Endothelial cell of umbilical vein (primary cell): ENCODE measurements around the gene EFNA5. TPM values are rescaled to one million over a fixed set of nuclear protein-coding genes. Genes with fewer than 3 reads are reported as not detected.

Experiments used
- BruUV-seq: library from RNA; stranded (reverse); fragments of 400-500 nt; replicated peaks from 2 replicates; lab custom pipeline; 2021; lab: Mats Ljungman, UMichigan
- CTCF ChIA-PET: fragments of 300-600, 350-600 bp; sonication (Branson Sonifier 250); formaldehyde crosslinking; loops from one replicate; lab custom pipeline; 2021; ENCODE audit warnings: antibody characterized with exemption, inconsistent platforms; lab: Charles Lee
- POLR2A ChIA-PET: fragments of 300-600, 350-600 bp; sonication (Branson Sonifier 250); formaldehyde crosslinking; loops from one replicate; lab custom pipeline; 2021; ENCODE audit warnings: antibody characterized with exemption, inconsistent platforms; lab: Charles Lee
- DNase-seq: peaks from one replicate; pipeline ENCODE4 v3.0.0-alpha.2; 2011; ENCODE audit warnings: low read depth, low spot score
- FAIRE-seq: peaks from 2 replicates; lab custom pipeline; 2011; peaks lifted over from hg19 to GRCh38; lab: Jason Lieb, UNC
- H2AFZ ChIP-seq: 2 replicates; pipeline ENCODE4 v1.6.0; 2012; ENCODE audit warnings: low read depth, low read length, control low read depth, inconsistent platforms
- H3K27ac ChIP-seq: 2 replicates; pipeline ENCODE4 v1.5.1; 2011; ENCODE audit warnings: low read depth, mild to moderate bottlenecking, control low read depth, low read length, moderate library complexity; ENCODE audit not compliant: insufficient read depth
- H3K27me3 ChIP-seq, 2 experiments: 2 replicates each; pipeline versions ENCODE4 v1.6.0 to v1.6.1; 2011; ENCODE audit warnings: low read length in 2 of 2, mixed read lengths in 1 of 2; ENCODE audit not compliant: control insufficient read depth in 2 of 2, insufficient read depth in 2 of 2
- H3K36me3 ChIP-seq, 2 experiments: 2 replicates in 1 of 2; 3 replicates in 1 of 2; pipeline ENCODE4 v1.5.1; 2011; ENCODE audit warnings: low read length in 2 of 2, mild to moderate bottlenecking in 1 of 2, moderate library complexity in 1 of 2; ENCODE audit not compliant: control insufficient read depth in 2 of 2, insufficient read depth in 2 of 2; ENCODE audit errors: extremely low read depth in 1 of 2
- H3K4me1 ChIP-seq: 3 replicates; pipeline ENCODE4 v1.5.1; 2011; ENCODE audit warnings: mild to moderate bottlenecking, low read length; ENCODE audit not compliant: control insufficient read depth, insufficient read depth; ENCODE audit errors: extremely low read depth
- H3K4me2 ChIP-seq: 2 replicates; pipeline ENCODE4 v1.6.1; 2011; ENCODE audit warnings: low read length, control low read depth, mixed read lengths; ENCODE audit not compliant: insufficient read depth
- H3K4me3 ChIP-seq, 3 experiments: fragments of 200-600 bp in 1 of 3; sonication (generic), shearing (Covaris generic) in 1 of 3; replicated peaks in 1 of 3; 2 replicates each; pipeline ENCODE4 v1.5.1; 2011 to 2016; ENCODE audit warnings: control low read depth in 3 of 3, low read length in 3 of 3, mild to moderate bottlenecking in 2 of 3, inconsistent platforms in 1 of 3, low read depth in 1 of 3, moderate library complexity in 1 of 3; ENCODE audit not compliant: insufficient read depth in 1 of 3
- H3K79me2 ChIP-seq: 2 replicates; pipeline ENCODE4 v1.6.0; 2012; ENCODE audit warnings: low read length, inconsistent platforms; ENCODE audit not compliant: control insufficient read depth, insufficient read depth
- H3K9ac ChIP-seq: replicated peaks from 2 replicates; pipeline ENCODE3; 2011; ENCODE audit warnings: low read length, control low read depth; ENCODE audit not compliant: insufficient read depth; ENCODE audit errors: extremely low read depth
- H3K9me1 ChIP-seq: replicated peaks from 3 replicates; pipeline ENCODE4 v1.6.0; 2011; ENCODE audit warnings: mild to moderate bottlenecking, low read length; ENCODE audit not compliant: control insufficient read depth, insufficient read depth; ENCODE audit errors: extremely low read depth
- H3K9me3 ChIP-seq: replicated peaks from 2 replicates; pipeline ENCODE4 v1.5.1; 2012; ENCODE audit warnings: low read length, inconsistent platforms; ENCODE audit not compliant: control insufficient read depth, insufficient read depth
- H4K20me1 ChIP-seq: replicated peaks from 2 replicates; pipeline ENCODE3; 2011; ENCODE audit warnings: mild to moderate bottlenecking, low read length; ENCODE audit not compliant: control insufficient read depth, insufficient read depth; ENCODE audit errors: extremely low read depth
- CTCF ChIP-seq, 2 donors: IDR thresholded peaks; 1 replicate in 1 of 2; 2 replicates in 1 of 2; pipeline ENCODE4 v1.5.1; 2011; ENCODE audit warnings: low read length in 2 of 2, mild to moderate bottlenecking in 2 of 2, moderate library complexity in 2 of 2, control low read depth in 1 of 2, inconsistent platforms in 1 of 2, low read depth in 1 of 2; ENCODE audit not compliant: insufficient read depth in 1 of 2; ENCODE audit errors: extremely low read depth in 1 of 2
- EZH2 ChIP-seq: IDR thresholded peaks from 2 replicates; pipeline ENCODE4 v1.6.1; 2012; ENCODE audit warnings: borderline replicate concordance, low read depth, mild to moderate bottlenecking, moderate library complexity, low read length, inconsistent platforms; ENCODE audit not compliant: severe bottlenecking
- FOS ChIP-seq: IDR thresholded peaks from 2 replicates; pipeline ENCODE4 v1.6.1; 2011; ENCODE audit warnings: mild to moderate bottlenecking, low read length, moderate library complexity, borderline replicate concordance; ENCODE audit not compliant: insufficient read depth
- GATA2 ChIP-seq: IDR thresholded peaks from 2 replicates; pipeline ENCODE4 v1.7.0; 2011; ENCODE audit warnings: low read depth, mild to moderate bottlenecking, moderate library complexity, mixed read lengths, low read length; ENCODE audit not compliant: insufficient read length, insufficient read depth
- JUN ChIP-seq: IDR thresholded peaks from 2 replicates; pipeline ENCODE4 v1.6.1; 2011; ENCODE audit warnings: borderline replicate concordance, low read depth; ENCODE audit not compliant: insufficient read length, insufficient read depth
- MAX ChIP-seq: IDR thresholded peaks from 2 replicates; pipeline ENCODE4 v1.6.1; 2011; ENCODE audit not compliant: insufficient read depth, insufficient read length
- MYC ChIP-seq: IDR thresholded peaks from one replicate; pipeline ENCODE4 v1.6.1; 2011; ENCODE audit warnings: mild to moderate bottlenecking, low read depth, low read length
- POLR2A ChIP-seq: IDR thresholded peaks from 2 replicates; pipeline ENCODE4 v1.6.1; 2012; ENCODE audit warnings: low read depth, mild to moderate bottlenecking, control low read depth, low read length
- POLR2AphosphoS5 ChIP-seq: IDR thresholded peaks from 2 replicates; pipeline ENCODE4 v1.6.1; 2012; ENCODE audit warnings: low read depth, mild to moderate bottlenecking, control low read depth, low read length, moderate library complexity; ENCODE audit not compliant: insufficient read depth
- dilution Hi-C: fragments of 300-500 bp; cut with MboI; formaldehyde crosslinking; loops from one replicate; pipeline ENCODE4 v1.15.0; 2019; ENCODE audit warnings: low sequenced_read_pairs; ENCODE audit not compliant: extremely low pct_ligation_motif_present
- intact Hi-C: fragments of 100-400 bp; cut with micrococcal nuclease; formaldehyde crosslinking; loops from one replicate; pipeline ENCODE4 v1.10.0; 2022
- polyA plus RNA-seq, 4 experiments: library from polyadenylated mRNA; depleted of rRNA in 3 of 4; stranded (reverse) in 3 of 4; unstranded in 1 of 4; fragments of >200 nt; gene quantifications; 2 replicates each; pipeline versions ENCODE4 v1.2.1 to v1.2.3, GENCODE V29; 2011 to 2012; ENCODE audit warnings: missing spikeins in 1 of 4
- total RNA-seq: library from RNA; stranded (reverse); gene quantifications from 2 replicates; pipeline ENCODE4 v1.2.3, GENCODE V29; 2021

EFNA5 gene
- total and polyA plus RNA-seq, 2 donors (not counting 3 experiments of a cell fraction or from before 2014, with no cell fraction given), result 13.6 to 22.1 TPM

- no peak overlapping the region for H3K4me3 ChIP-seq
- intact Hi-C loops, result no loop called here
- H3K4me1 ChIP-seq, result no peaks in the 10 kb centered on the region
- no peaks in the 10 kb centered on the region for H3K9me3 ChIP-seq
- ChIA-PET CTCF (no interaction called here), POLR2A (no interaction called here)
- H3K4me2 ChIP-seq, result no peak overlapping the region
- H3K79me2 ChIP-seq, result no peaks in the 10 kb centered on the region
- H3K27ac ChIP-seq, result no peak overlapping the region
- H3K9me1 ChIP-seq, result no peaks in the 10 kb centered on the region
- H4K20me1 ChIP-seq, result no peaks in the 10 kb centered on the region
- FAIRE-seq (no peak), DNase-seq (no peak)
- no peak overlapping the region for H3K9ac ChIP-seq
- BruUV-seq, result no TSS peak
- no peak overlapping the region for H2AFZ ChIP-seq
- no peaks in the 10 kb centered on the region for H3K27me3 ChIP-seq
- dilution Hi-C loops, result no loop called here
- H3K36me3 ChIP-seq, result no peaks in the 10 kb centered on the region
- TF ChIP-seq POLR2AphosphoS5 (no peak), EZH2 (no peak), CTCF (IDR thresholded peaks at IDR 0.05; ENCODE audit: extremely low read depth in 1 of 2, insufficient read depth in 1 of 2, low read depth in 1 of 2, low read length in 2 of 2) (no peak), MYC (no peak), JUN (no peak), FOS (no peak), MAX (no peak), GATA2 (no peak), POLR2A (no peak)
Observed at GRCh38 chr5:107331882-107332281, 338.9 kb downstream of the EFNA5 start.
